Ishikawa (cell line): ENCODE measurements around the gene LRFN4.

Experiments
- CEBPB ChIP-seq: IDR thresholded peaks from 2 replicates; pipeline ENCODE4 v1.6.1; 2012
- CREB1 ChIP-seq: IDR thresholded peaks from 2 replicates; pipeline ENCODE4 v1.6.1; 2012; ENCODE audit warnings: low read depth
- EGR1 ChIP-seq: IDR thresholded peaks from 2 replicates; pipeline ENCODE4 v1.6.1; 2012
- EP300 ChIP-seq: IDR thresholded peaks from 2 replicates; pipeline ENCODE4 v1.6.1; 2012; ENCODE audit warnings: borderline replicate concordance
- NFIC ChIP-seq: IDR thresholded peaks from 2 replicates; pipeline ENCODE4 v1.6.1; 2012
- RAD21 ChIP-seq: IDR thresholded peaks from 2 replicates; pipeline ENCODE4 v1.6.1; 2012; ENCODE audit warnings: low read depth
- REST ChIP-seq: IDR thresholded peaks from 2 replicates; pipeline ENCODE4 v1.6.1; 2012; ENCODE audit warnings: low read depth, mild to moderate bottlenecking
- TAF1 ChIP-seq: IDR thresholded peaks from 2 replicates; pipeline ENCODE4 v1.6.1; 2012; ENCODE audit warnings: low read depth, mild to moderate bottlenecking
- TCF12 ChIP-seq: IDR thresholded peaks from 2 replicates; pipeline ENCODE4 v1.6.1; 2012; ENCODE audit warnings: low read depth
- TEAD4 ChIP-seq: IDR thresholded peaks from 2 replicates; pipeline ENCODE4 v1.6.1; 2012
- USF1 ChIP-seq: IDR thresholded peaks from 2 replicates; pipeline ENCODE4 v1.6.1; 2012
- YY1 ChIP-seq: IDR thresholded peaks from 2 replicates; pipeline ENCODE4 v1.6.1; 2012; ENCODE audit warnings: low read depth
- ZBTB7A ChIP-seq: IDR thresholded peaks from 2 replicates; pipeline ENCODE4 v1.6.1; 2012; ENCODE audit warnings: low read depth

GRCh38 chr11:66818231-66818955, 38.5 kb upstream of the LRFN4 start:
- TF ChIP-seq NFIC (no peak), EGR1 (no peak), YY1 (no peak), ZBTB7A (no peak), CREB1 (no peak), EP300 (no peak), REST (no peak), USF1 (no peak), CEBPB (no peak), RAD21 (no peak), TCF12 (no peak), TEAD4 (no peak), TAF1 (no peak)
